Coronary artery (tissue), 2 donors: ENCODE data around the gene SLU7.
A peak's percentile ranks its signal among the peaks of the same experiment; 100 is the strongest.

ENCODE experiments used
- DNase-seq: peaks from one replicate; pipeline ENCODE4 v3.0.0-alpha.2; 2017; ENCODE audit warnings: low spot score
- H3K27ac ChIP-seq, 2 donors: fragments of 200-600 bp; sonication (generic); one replicate each; pipeline ENCODE4 v1.5.1; 2016 to 2019
- H3K4me3 ChIP-seq: fragments of 200-600 bp; sonication (generic); 2 replicates; pipeline ENCODE4 v1.5.1; 2016; ENCODE audit warnings: mild to moderate bottlenecking, moderate library complexity
- CTCF ChIP-seq: fragments of 200-600 bp; sonication (generic); IDR thresholded peaks from one replicate; pipeline ENCODE4 v1.5.1; 2019; ENCODE audit warnings: antibody characterized with exemption

Gene SLU7

GRCh38 chr5:160418561-160419457 is at the start of gene SLU7:
Gene SLU7 (minus strand): TSS chr5:160419081. CDS start chr5:160415294, 3,787 bp downstream.
- H3K27ac ChIP-seq, result peak within 1 kb of the TSS; percentile 82 to 86
- peak; percentile 96 for DNase-seq
- no peak for TF ChIP-seq CTCF
- H3K4me3 ChIP-seq, result peak within 1 kb of the TSS; percentile 73

- Histone ChIP-seq H3K27ac (no peak overlapping the region), H3K4me3 (peak overlapping the region; percentile 61)
- no peak for DNase-seq
- TF ChIP-seq CTCF, result no peak
These were observed 49.6 kb upstream of the SLU7 start for GRCh38 chr5:160468363-160468975.

GRCh38 chr5:160467555-160468362 is 48.9 kb upstream of the SLU7 start:
- peak overlapping the region in 1 of 2 donors; percentile 32 for H3K27ac ChIP-seq
- TF ChIP-seq CTCF, result no peak
- no peak for DNase-seq
- H3K4me3 ChIP-seq, result peak overlapping the region; percentile 61

- Histone ChIP-seq H3K27ac (peak overlapping the region in 1 of 2 donors; percentile 30), H3K4me3 (peak overlapping the region; percentile 61)
These were observed 48.1 kb upstream of the SLU7 start for GRCh38 chr5:160466889-160467554.

GRCh38 chr5:160466116-160466515 is 47.2 kb upstream of the SLU7 start:
- TF ChIP-seq CTCF, result no peak
- H3K27ac ChIP-seq, result no peak overlapping the region

More at GRCh38 chr5:160466889-160467554, 48.1 kb upstream of the SLU7 start:
- TF ChIP-seq CTCF, result no peak
- no peak for DNase-seq

GRCh38 chr5:160464466-160464797 is 45.6 kb upstream of the SLU7 start:
- H3K27ac ChIP-seq, result no peak overlapping the region
- TF ChIP-seq CTCF, result no peak
- no peak for DNase-seq

More at GRCh38 chr5:160466116-160466515, 47.2 kb upstream of the SLU7 start:
- no peak for DNase-seq
- no peak overlapping the region for H3K4me3 ChIP-seq

More at GRCh38 chr5:160464466-160464797, 45.6 kb upstream of the SLU7 start:
- H3K4me3 ChIP-seq, result no peak overlapping the region
